ENCODE measurements around the gene KRT71. TPM values are rescaled to one million over a fixed set of nuclear protein-coding genes. Genes with fewer than 3 reads are reported as not detected.

Gene KRT71
- total RNA-seq, 1 donor = not detected

GRCh38 chr12:52578469-52578868, 25.5 kb upstream of the KRT71 start:
- no peaks in the 10 kb centered on the region for H3K79me2 ChIP-seq (ENCODE audit: insufficient read depth, low read length)
- no peak for TF ChIP-seq CTCF (IDR thresholded peaks at IDR 0.05; ENCODE audit: extremely low read depth, low read depth, low read length)
- no peak overlapping the region for H2AFZ ChIP-seq (ENCODE audit: low read length)
- H3K27me3 ChIP-seq (ENCODE audit: insufficient read depth, low read length) = peaks cover 48% of the 10 kb centered on the region
- no peaks in the 10 kb centered on the region for H3K36me3 ChIP-seq (ENCODE audit: insufficient read depth, low read length)
- no peak overlapping the region for H3K4me3 ChIP-seq (ENCODE audit: insufficient read depth, low read length)
- no peak overlapping the region for H3K27ac ChIP-seq (ENCODE audit: low read depth, low read length)
- DNase-seq (ENCODE audit: insufficient read length, low spot score, missing footprints) = no peak
- no peaks in the 10 kb centered on the region for H3K4me1 ChIP-seq (ENCODE audit: insufficient read depth, low read length)
- no peaks in the 10 kb centered on the region for H4K20me1 ChIP-seq (ENCODE audit: insufficient read depth, low read length)
- no peak overlapping the region for H3K4me2 ChIP-seq (ENCODE audit: insufficient read depth, low read length)
- no peaks in the 10 kb centered on the region for H3K9me3 ChIP-seq (ENCODE audit: low read depth, low read length)

GRCh38 chr12:52577316-52577715, 24.4 kb upstream of the KRT71 start:
- no peak for DNase-seq (ENCODE audit: insufficient read length, low spot score, missing footprints)
- no peak for TF ChIP-seq CTCF (IDR thresholded peaks at IDR 0.05; ENCODE audit: extremely low read depth, low read depth, low read length)
- Histone ChIP-seq H3K79me2 (ENCODE audit: insufficient read depth, low read length) (no peaks in the 10 kb centered on the region), H3K4me1 (ENCODE audit: insufficient read depth, low read length) (no peaks in the 10 kb centered on the region), H3K9me3 (ENCODE audit: low read depth, low read length) (no peaks in the 10 kb centered on the region), H3K4me2 (ENCODE audit: insufficient read depth, low read length) (no peak overlapping the region), H3K4me3 (ENCODE audit: insufficient read depth, low read length) (no peak overlapping the region), H2AFZ (ENCODE audit: low read length) (no peak overlapping the region), H3K27me3 (ENCODE audit: insufficient read depth, low read length) (peaks cover 55% of the 10 kb centered on the region), H3K36me3 (ENCODE audit: insufficient read depth, low read length) (no peaks in the 10 kb centered on the region), H4K20me1 (ENCODE audit: insufficient read depth, low read length) (no peaks in the 10 kb centered on the region), H3K27ac (ENCODE audit: low read depth, low read length) (no peak overlapping the region)

GRCh38 chr12:52575948-52576347, 23.0 kb upstream of the KRT71 start:
- peak; percentile 43 for DNase-seq (ENCODE audit: insufficient read length, low spot score, missing footprints)
- H3K27ac ChIP-seq (ENCODE audit: low read depth, low read length) = no peak overlapping the region
- no peaks in the 10 kb centered on the region for H4K20me1 ChIP-seq (ENCODE audit: insufficient read depth, low read length)
- no peaks in the 10 kb centered on the region for H3K36me3 ChIP-seq (ENCODE audit: insufficient read depth, low read length)
- no peaks in the 10 kb centered on the region for H3K9me3 ChIP-seq (ENCODE audit: low read depth, low read length)
- no peak overlapping the region for H2AFZ ChIP-seq (ENCODE audit: low read length)
- H3K27me3 ChIP-seq (ENCODE audit: insufficient read depth, low read length) = peaks cover 64% of the 10 kb centered on the region
- TF ChIP-seq CTCF (IDR thresholded peaks at IDR 0.05; ENCODE audit: extremely low read depth, low read depth, low read length) = no peak
- no peaks in the 10 kb centered on the region for H3K79me2 ChIP-seq (ENCODE audit: insufficient read depth, low read length)
- H3K4me3 ChIP-seq (ENCODE audit: insufficient read depth, low read length) = no peak overlapping the region
- H3K4me1 ChIP-seq (ENCODE audit: insufficient read depth, low read length) = no peaks in the 10 kb centered on the region
- no peak overlapping the region for H3K4me2 ChIP-seq (ENCODE audit: insufficient read depth, low read length)

GRCh38 chr12:52575256-52575655, 22.3 kb upstream of the KRT71 start:
- H3K27me3 ChIP-seq (ENCODE audit: insufficient read depth, low read length) = peaks cover 67% of the 10 kb centered on the region
- H3K4me3 ChIP-seq (ENCODE audit: insufficient read depth, low read length) = no peak overlapping the region

More at GRCh38 chr12:52575256-52575655, 22.3 kb upstream of the KRT71 start:
- DNase-seq (ENCODE audit: insufficient read length, low spot score, missing footprints) = no peak
- Histone ChIP-seq H3K9me3 (ENCODE audit: low read depth, low read length) (no peaks in the 10 kb centered on the region), H3K79me2 (ENCODE audit: insufficient read depth, low read length) (no peaks in the 10 kb centered on the region), H3K36me3 (ENCODE audit: insufficient read depth, low read length) (no peaks in the 10 kb centered on the region), H3K4me2 (ENCODE audit: insufficient read depth, low read length) (no peak overlapping the region), H2AFZ (ENCODE audit: low read length) (no peak overlapping the region), H3K4me1 (ENCODE audit: insufficient read depth, low read length) (no peaks in the 10 kb centered on the region), H4K20me1 (ENCODE audit: insufficient read depth, low read length) (no peaks in the 10 kb centered on the region), H3K27ac (ENCODE audit: low read depth, low read length) (no peak overlapping the region)
- no peak for TF ChIP-seq CTCF (IDR thresholded peaks at IDR 0.05; ENCODE audit: extremely low read depth, low read depth, low read length)
